Progenitor cell of endocrine pancreas (in vitro differentiated cells): ENCODE measurements around the gene ZNF576. TPM values are rescaled to one million over a fixed set of nuclear protein-coding genes. Genes with fewer than 3 reads are reported as not detected.

Source experiments
- DNase-seq: peaks from one replicate; pipeline ENCODE4 v3.0.0; 2021; ENCODE audit warnings: low spot score; ENCODE audit not compliant: unreplicated experiment
- H3K27ac Mint-ChIP-seq: 2 replicates; pipeline ENCODE4 v1.8.0; 2021; ENCODE audit warnings: mild to moderate bottlenecking, moderate library complexity, mixed read lengths
- H3K27me3 Mint-ChIP-seq: 2 replicates; pipeline ENCODE4 v1.8.0; 2021; ENCODE audit warnings: mixed read lengths
- H3K36me3 Mint-ChIP-seq: 2 replicates; pipeline ENCODE4 v1.8.0; 2022; ENCODE audit warnings: mixed read lengths; ENCODE audit not compliant: insufficient read depth
- H3K4me1 Mint-ChIP-seq: 2 replicates; pipeline ENCODE4 v1.8.0; 2021; ENCODE audit warnings: low read depth, mixed read lengths
- H3K4me3 Mint-ChIP-seq: 2 replicates; pipeline ENCODE4 v1.8.0; 2021; ENCODE audit warnings: low read depth, mild to moderate bottlenecking, moderate library complexity, mixed read lengths
- H3K9me3 Mint-ChIP-seq: 2 replicates; pipeline ENCODE4 v1.8.0; 2021; ENCODE audit warnings: low read depth, mixed read lengths
- CTCF ChIP-seq: fragments of 200-600 bp; sonication (generic); IDR thresholded peaks from one replicate; pipeline ENCODE4 v1.5.0; 2021; ENCODE audit warnings: antibody characterized with exemption, mild to moderate bottlenecking; ENCODE audit not compliant: unreplicated experiment
- total RNA-seq: library from RNA; stranded (reverse); gene quantifications from 2 replicates; pipeline ENCODE4 v1.2.1, GENCODE V29; 2021

ZNF576 gene
- total RNA-seq, 1 donor from 2014 or later = 15.4 TPM

GRCh38 chr19:43606569-43607229 is 10.3 kb downstream of the ZNF576 start:
- Mint-ChIP-seq H3K4me1 (no peaks in the 10 kb centered on the region), H3K27me3 (no peaks in the 10 kb centered on the region), H3K9me3 (no peaks in the 10 kb centered on the region), H3K4me3 (no peak overlapping the region), H3K27ac (peak overlapping the region; percentile 33), H3K36me3 (peaks cover 11% of the 10 kb centered on the region)
- DNase-seq = no peak
- no peak for TF ChIP-seq CTCF

GRCh38 chr19:43607238-43608205 is 11.1 kb downstream of the ZNF576 start:
- Mint-ChIP-seq H3K27ac (no peak overlapping the region), H3K9me3 (no peaks in the 10 kb centered on the region), H3K4me1 (no peaks in the 10 kb centered on the region), H3K4me3 (no peak overlapping the region), H3K36me3 (peaks cover 17% of the 10 kb centered on the region), H3K27me3 (no peaks in the 10 kb centered on the region)
- no peak for TF ChIP-seq CTCF
- DNase-seq = no peak

- H3K27ac Mint-ChIP-seq = no peak overlapping the region
- no peak for TF ChIP-seq CTCF
- no peaks in the 10 kb centered on the region for H3K9me3 Mint-ChIP-seq
- H3K27me3 Mint-ChIP-seq = no peaks in the 10 kb centered on the region
- H3K4me1 Mint-ChIP-seq = no peaks in the 10 kb centered on the region
- H3K4me3 Mint-ChIP-seq = no peak overlapping the region
- no peak for DNase-seq
- peaks cover 25% of the 10 kb centered on the region for H3K36me3 Mint-ChIP-seq
Observed at GRCh38 chr19:43609872-43610271, 13.5 kb downstream of the ZNF576 start.

- peak overlapping the region; percentile 90 for H3K27ac Mint-ChIP-seq
- no peak for TF ChIP-seq CTCF
- no peaks in the 10 kb centered on the region for H3K4me1 Mint-ChIP-seq
- peaks cover 24% of the 10 kb centered on the region for H3K36me3 Mint-ChIP-seq
- H3K4me3 Mint-ChIP-seq = no peak overlapping the region
- no peak for DNase-seq
- no peaks in the 10 kb centered on the region for H3K27me3 Mint-ChIP-seq
- no peaks in the 10 kb centered on the region for H3K9me3 Mint-ChIP-seq
Observed at GRCh38 chr19:43610493-43610892, 14.1 kb downstream of the ZNF576 start.

- peaks cover 23% of the 10 kb centered on the region for H3K36me3 Mint-ChIP-seq
- no peak for TF ChIP-seq CTCF
- H3K27ac Mint-ChIP-seq = peak within 1 kb of the TSS; percentile 90
- no peaks in the 10 kb centered on the region for H3K27me3 Mint-ChIP-seq
- H3K4me3 Mint-ChIP-seq = no peak within 1 kb of the TSS
- DNase-seq = no peak
- H3K9me3 Mint-ChIP-seq = no peaks in the 10 kb centered on the region
- H3K4me1 Mint-ChIP-seq = no peaks in the 10 kb centered on the region
Observed at GRCh38 chr19:43611788-43612187, 15.4 kb downstream of the ZNF576 start, which contains the start of gene SRRM5. SRRM5 (plus strand) TSS chr19:43612088; CDS start chr19:43612122, 34 bp downstream.
